Hepatocyte (in vitro differentiated cells): ENCODE results near the gene CCDC40.

ENCODE experiments used
- EZH2 ChIP-seq: fragments of 200-600 bp; sonication (generic); IDR thresholded peaks from 2 replicates; pipeline ENCODE4 v1.6.1; 2016; ENCODE audit warnings: antibody characterized with exemption, mild to moderate bottlenecking, borderline replicate concordance
- EZH2phosphoT487 ChIP-seq: fragments of 200-600 bp; sonication (generic); IDR thresholded peaks from one replicate; pipeline ENCODE4 v1.6.1; 2018; ENCODE audit warnings: antibody characterized with exemption, mild to moderate bottlenecking, low read depth, moderate library complexity; ENCODE audit not compliant: unreplicated experiment, severe bottlenecking
- TF ChIP-seq, protein P1 (sequence below): fragments of 200-600 bp; sonication (generic); IDR thresholded peaks from 2 replicates; pipeline ENCODE4 v1.5.1; 2016; ENCODE audit warnings: antibody characterized with exemption, mild to moderate bottlenecking; ENCODE audit not compliant: poor library complexity

DNA sequence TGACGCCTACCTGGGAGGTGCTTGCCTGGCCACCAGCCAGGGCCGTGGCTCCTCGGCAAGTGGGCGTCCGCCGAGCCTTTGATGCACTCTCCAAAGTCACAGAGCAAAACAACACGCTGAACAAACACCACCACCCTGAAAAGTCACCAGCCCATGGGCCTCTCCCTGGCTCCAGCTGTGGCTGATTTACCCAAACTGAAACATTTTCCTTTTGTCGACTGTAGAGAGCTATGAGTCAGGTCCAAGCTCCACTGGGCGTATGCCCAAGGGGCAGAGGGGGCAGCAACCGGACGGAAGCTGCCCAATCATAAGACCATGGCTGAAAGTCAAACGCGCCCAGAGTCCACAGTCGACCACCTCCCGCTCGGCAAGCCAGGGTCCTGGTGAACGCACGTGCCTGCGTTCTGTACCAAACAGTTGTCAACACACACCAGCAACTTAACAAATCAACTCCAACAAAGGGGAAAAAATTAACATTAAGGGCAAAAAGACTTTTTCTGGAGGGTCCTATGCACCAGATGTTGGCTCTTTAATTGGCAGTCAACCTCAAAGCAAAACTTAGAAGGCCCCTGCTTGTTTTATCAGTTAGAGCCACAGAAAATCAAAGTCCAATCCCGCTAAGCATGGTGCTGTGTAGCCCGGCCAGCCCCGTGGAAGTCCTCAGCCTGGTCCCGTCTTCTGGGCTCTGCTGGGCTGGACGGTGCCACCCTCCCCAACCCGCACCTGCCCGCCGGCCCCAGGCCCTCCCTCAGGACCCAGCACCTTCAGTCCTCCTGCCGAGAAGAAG is 48.1 kb upstream of the CCDC40 start:
- TF ChIP-seq, protein P1, sequence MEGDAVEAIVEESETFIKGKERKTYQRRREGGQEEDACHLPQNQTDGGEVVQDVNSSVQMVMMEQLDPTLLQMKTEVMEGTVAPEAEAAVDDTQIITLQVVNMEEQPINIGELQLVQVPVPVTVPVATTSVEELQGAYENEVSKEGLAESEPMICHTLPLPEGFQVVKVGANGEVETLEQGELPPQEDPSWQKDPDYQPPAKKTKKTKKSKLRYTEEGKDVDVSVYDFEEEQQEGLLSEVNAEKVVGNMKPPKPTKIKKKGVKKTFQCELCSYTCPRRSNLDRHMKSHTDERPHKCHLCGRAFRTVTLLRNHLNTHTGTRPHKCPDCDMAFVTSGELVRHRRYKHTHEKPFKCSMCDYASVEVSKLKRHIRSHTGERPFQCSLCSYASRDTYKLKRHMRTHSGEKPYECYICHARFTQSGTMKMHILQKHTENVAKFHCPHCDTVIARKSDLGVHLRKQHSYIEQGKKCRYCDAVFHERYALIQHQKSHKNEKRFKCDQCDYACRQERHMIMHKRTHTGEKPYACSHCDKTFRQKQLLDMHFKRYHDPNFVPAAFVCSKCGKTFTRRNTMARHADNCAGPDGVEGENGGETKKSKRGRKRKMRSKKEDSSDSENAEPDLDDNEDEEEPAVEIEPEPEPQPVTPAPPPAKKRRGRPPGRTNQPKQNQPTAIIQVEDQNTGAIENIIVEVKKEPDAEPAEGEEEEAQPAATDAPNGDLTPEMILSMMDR = no peak
- TF ChIP-seq EZH2 (no peak), EZH2phosphoT487 (no peak)
